Esophagus squamous epithelium (tissue), 5 donors: ENCODE results near the gene SPECC1. TPM values are rescaled to one million over a fixed set of nuclear protein-coding genes. Genes with fewer than 3 reads are reported as not detected.

Experiments
- DNase-seq: peaks from one replicate; lab custom pipeline; 2025; lab: John Stamatoyannopoulos, UW
- H3K27ac ChIP-seq, 4 donors: fragments of 200-600 bp; sonication (generic); one replicate each; pipeline ENCODE4 v1.5.1; 2016 to 2019; ENCODE audit warnings: mild to moderate bottlenecking in 1 of 4
- H3K27me3 ChIP-seq, 4 donors: fragments of 200-600 bp; sonication (generic); 1 replicate in 3 of 4; 2 replicates in 1 of 4; pipeline versions ENCODE4 v1.5.1 to v1.6.0; 2017 to 2021; ENCODE audit warnings: antibody characterized with exemption in 1 of 4
- H3K36me3 ChIP-seq, 3 donors: fragments of 200-600 bp; sonication (generic); one replicate each; pipeline ENCODE4 v1.5.1; 2016 to 2019
- H3K4me1 ChIP-seq, 3 donors: fragments of 200-600 bp; sonication (generic); one replicate each; pipeline ENCODE4 v1.5.1; 2017 to 2019
- H3K4me3 ChIP-seq, 4 donors: fragments of 200-600 bp; sonication (generic); 1 replicate in 3 of 4; 2 replicates in 1 of 4; pipeline ENCODE4 v1.5.1; 2016 to 2019; ENCODE audit warnings: mild to moderate bottlenecking in 2 of 4, moderate library complexity in 1 of 4
- H3K9me3 ChIP-seq, 3 donors: fragments of 200-600 bp; sonication (generic); one replicate each; pipeline ENCODE4 v1.5.1; 2016 to 2019
- POLR2A ChIP-seq, 4 donors: fragments of 450-650 bp; IDR thresholded peaks; one replicate each; pipeline ENCODE4 v1.6.1; 2017; ENCODE audit warnings: antibody characterized with exemption in 4 of 4, mild to moderate bottlenecking in 4 of 4, moderate library complexity in 3 of 4
- WGBS, 2 donors: methylation state at CpG; one replicate each; pipeline ENCODE4 v1.1.5; 2018; 5-methylcytosine and 5-hydroxymethylcytosine counted together
- intact Hi-C: fragments of 100-400 bp; cut with DNase I; formaldehyde crosslinking; loops from one replicate; pipeline ENCODE4 v1.15.0; 2022
- total RNA-seq, 4 donors: library from RNA; depleted of rRNA; stranded (reverse); fragments of >200 nt; gene quantifications; one replicate each; pipeline ENCODE4 v1.1.0, GENCODE V29; 2016
- TF ChIP-seq, protein P1 (sequence below), 6 experiments: fragments of 450-650 bp in 4 of 6; fragments of 200-600 bp in 2 of 6; sonication (generic) in 2 of 6; IDR thresholded peaks; one replicate each; pipeline ENCODE4 v1.5.1; 2016 to 2019; ENCODE audit warnings: antibody characterized with exemption in 6 of 6, mild to moderate bottlenecking in 4 of 6, moderate library complexity in 4 of 6
- donor health status: DM: yes; HTN: yes; CAD: no.

Gene SPECC1
- total RNA-seq, 4 donors from 2014 or later, result 13.8 to 29.6 (median 19.0) TPM

- WGBS, 2 donors, result 69 to 70% methylated on average over 6 to 7 of the region's 7 CpGs
- no peak for DNase-seq
- peak overlapping the region in 3 of 4 donors; percentile 32 to 49 (median 46) for H3K27ac ChIP-seq
- peaks cover 0 to 40% (median 5%) of the 10 kb centered on the region in 3 donors for H3K4me1 ChIP-seq
- H3K9me3 ChIP-seq, result no peaks in the 10 kb centered on the region
- H3K36me3 ChIP-seq, result no peaks in the 10 kb centered on the region
- intact Hi-C loops, result no loop called here
- H3K4me3 ChIP-seq, result no peak overlapping the region
- no peaks in the 10 kb centered on the region for H3K27me3 ChIP-seq
- TF ChIP-seq POLR2A (IDR thresholded peaks at IDR 0.05), result no peak
- TF ChIP-seq, protein P1, sequence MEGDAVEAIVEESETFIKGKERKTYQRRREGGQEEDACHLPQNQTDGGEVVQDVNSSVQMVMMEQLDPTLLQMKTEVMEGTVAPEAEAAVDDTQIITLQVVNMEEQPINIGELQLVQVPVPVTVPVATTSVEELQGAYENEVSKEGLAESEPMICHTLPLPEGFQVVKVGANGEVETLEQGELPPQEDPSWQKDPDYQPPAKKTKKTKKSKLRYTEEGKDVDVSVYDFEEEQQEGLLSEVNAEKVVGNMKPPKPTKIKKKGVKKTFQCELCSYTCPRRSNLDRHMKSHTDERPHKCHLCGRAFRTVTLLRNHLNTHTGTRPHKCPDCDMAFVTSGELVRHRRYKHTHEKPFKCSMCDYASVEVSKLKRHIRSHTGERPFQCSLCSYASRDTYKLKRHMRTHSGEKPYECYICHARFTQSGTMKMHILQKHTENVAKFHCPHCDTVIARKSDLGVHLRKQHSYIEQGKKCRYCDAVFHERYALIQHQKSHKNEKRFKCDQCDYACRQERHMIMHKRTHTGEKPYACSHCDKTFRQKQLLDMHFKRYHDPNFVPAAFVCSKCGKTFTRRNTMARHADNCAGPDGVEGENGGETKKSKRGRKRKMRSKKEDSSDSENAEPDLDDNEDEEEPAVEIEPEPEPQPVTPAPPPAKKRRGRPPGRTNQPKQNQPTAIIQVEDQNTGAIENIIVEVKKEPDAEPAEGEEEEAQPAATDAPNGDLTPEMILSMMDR (IDR thresholded peaks at IDR 0.05), result no peak
These were observed 77.4 kb downstream of the SPECC1 start for GRCh38 chr17:20086416-20087076.

GRCh38 chr17:20087538-20088250, 78.5 kb downstream of the SPECC1 start:
- intact Hi-C loops, result no loop called here
- Histone ChIP-seq H3K4me3 (no peak overlapping the region), H3K36me3 (no peaks in the 10 kb centered on the region), H3K4me1 (peaks cover 0 to 49% (median 11%) of the 10 kb centered on the region in 3 donors), H3K27ac (peak overlapping the region in 3 of 4 donors; percentile 9 to 49 (median 30)), H3K27me3 (no peaks in the 10 kb centered on the region), H3K9me3 (no peaks in the 10 kb centered on the region)
- DNase-seq, result no peak
- TF ChIP-seq POLR2A (IDR thresholded peaks at IDR 0.05), result no peak
- TF ChIP-seq, protein P1 (IDR thresholded peaks at IDR 0.05), result no peak
- 74 to 80% methylated on average over 6 of the region's 6 CpGs for WGBS, 2 donors

DNA sequence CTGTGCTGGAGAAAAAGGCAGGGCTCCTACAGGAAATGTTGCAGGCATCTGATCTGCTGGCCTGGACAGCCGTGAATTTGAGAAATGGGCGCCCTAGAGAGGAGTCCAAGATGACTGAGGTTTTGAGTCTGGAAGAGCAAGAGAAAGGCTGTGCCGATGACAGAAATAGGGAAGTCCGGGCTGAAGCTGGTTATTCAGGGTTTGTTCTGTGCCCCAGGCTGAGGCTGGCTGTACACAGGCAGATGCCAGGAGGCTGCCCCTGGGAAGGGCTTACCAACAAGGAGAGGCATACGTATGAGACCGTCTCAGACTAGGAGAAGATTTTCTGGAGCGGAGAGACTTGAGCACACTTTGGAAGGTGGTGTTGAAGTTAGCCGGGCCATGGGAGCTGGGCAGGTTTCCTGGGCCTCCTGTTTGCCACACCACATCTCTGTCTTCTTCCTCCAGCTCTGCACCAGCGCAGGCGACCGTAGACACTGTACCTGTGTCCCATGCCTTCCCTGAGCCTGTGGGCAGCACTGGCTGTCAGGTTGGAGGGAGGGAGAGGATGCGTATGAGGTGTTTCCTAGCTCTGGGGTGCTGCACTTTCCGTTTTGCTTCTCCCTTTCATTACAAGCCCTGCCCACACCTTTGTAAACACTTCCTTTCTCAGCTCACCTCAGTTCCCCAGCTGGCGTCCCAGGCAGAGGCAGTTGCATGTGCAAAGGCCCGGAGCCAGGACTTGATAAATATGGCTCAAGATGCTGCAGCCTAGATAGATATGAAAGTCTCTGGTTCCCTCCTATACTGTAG, 80.8 kb downstream of the SPECC1 start:
- no peaks in the 10 kb centered on the region for H3K36me3 ChIP-seq
- H3K9me3 ChIP-seq, result no peaks in the 10 kb centered on the region
- 71 to 79% methylated on average over 12 to 15 of the region's 15 CpGs for WGBS, 2 donors
- intact Hi-C loops, result no loop called here
- H3K27me3 ChIP-seq, result no peaks in the 10 kb centered on the region
- DNase-seq, result no peak
- H3K27ac ChIP-seq, result peak overlapping the region; percentile 7 to 82 (median 60)
- H3K4me1 ChIP-seq, result peaks cover 0 to 69% (median 23%) of the 10 kb centered on the region in 3 donors
- H3K4me3 ChIP-seq, result no peak overlapping the region
- TF ChIP-seq, protein P1 (IDR thresholded peaks at IDR 0.05), result no peak
- no peak for TF ChIP-seq POLR2A (IDR thresholded peaks at IDR 0.05)

DNA sequence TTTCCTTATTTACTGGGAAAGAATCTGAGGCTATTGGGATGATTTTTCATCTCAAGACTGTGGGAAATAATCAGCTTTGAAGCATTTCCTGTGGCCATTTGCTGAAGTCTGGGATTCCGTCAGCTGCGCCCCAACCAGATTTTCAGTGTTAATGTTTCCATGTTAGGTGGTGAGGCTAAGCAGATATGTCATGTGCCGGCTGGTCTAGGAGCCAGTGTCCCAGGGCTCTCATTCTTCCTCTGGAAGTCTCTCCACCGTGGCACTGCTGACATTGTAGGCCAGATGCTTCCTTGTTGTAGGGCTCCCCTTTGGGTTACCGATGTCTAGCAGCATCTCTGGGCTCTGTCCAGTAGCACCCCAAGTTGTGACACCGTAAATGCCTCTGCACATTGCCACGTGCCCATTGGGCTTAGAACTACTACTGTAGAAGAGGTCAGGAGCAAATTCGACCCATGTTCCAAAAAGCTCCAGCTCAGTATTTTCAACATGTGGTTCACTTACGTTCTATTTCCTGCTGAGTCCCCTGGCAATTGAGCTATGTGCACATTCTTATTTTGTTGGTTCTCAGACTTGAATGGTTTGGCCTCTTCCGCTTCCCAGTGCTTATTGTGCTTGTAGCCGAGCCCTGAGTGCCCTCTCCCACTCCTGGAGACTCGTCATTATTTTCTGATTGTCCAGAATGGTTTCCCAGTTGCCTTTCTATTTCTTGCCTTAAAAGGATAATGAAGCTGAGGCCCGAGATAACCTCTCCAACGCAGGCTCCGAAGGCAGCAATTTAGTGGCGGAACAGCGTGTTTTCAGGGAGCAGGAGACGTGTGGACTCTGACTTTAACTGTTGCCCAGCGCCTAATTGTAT, 82.2 kb downstream of the SPECC1 start:
- Histone ChIP-seq H3K27ac (peak overlapping the region; percentile 26 to 82 (median 68)), H3K36me3 (no peaks in the 10 kb centered on the region), H3K27me3 (no peaks in the 10 kb centered on the region), H3K4me3 (no peak overlapping the region), H3K9me3 (no peaks in the 10 kb centered on the region), H3K4me1 (peaks cover 0 to 63% (median 26%) of the 10 kb centered on the region in 3 donors)
- no peak for DNase-seq
- WGBS, 2 donors, result 79 to 83% methylated on average over 16 to 19 of the region's 19 CpGs
- TF ChIP-seq POLR2A (IDR thresholded peaks at IDR 0.05), result no peak
- TF ChIP-seq, protein P1 (IDR thresholded peaks at IDR 0.05), result no peak
- intact Hi-C loops, result no loop called here
